SK-N-SH treated with all-trans-retinoic acid at 6 μM for 48 hours (cell line): ENCODE measurements around the gene CHST11.
A peak's percentile ranks its signal among the peaks of the same experiment; 100 is the strongest.

Experiments
- ATAC-seq: fragments of 200-7000 bp; cut with Tn5 transposase; 3 replicates; pipeline ENCODE4 v1.9.1; 2020; ENCODE audit warnings: mild to moderate bottlenecking, moderate library complexity
- ARNTL ChIP-seq: fragments of 450-650 bp; formaldehyde crosslinking; IDR thresholded peaks from 2 replicates; pipeline ENCODE4 v1.5.0; 2020; ENCODE audit warnings: low read depth, mild to moderate bottlenecking, moderate library complexity, borderline replicate concordance
- BACH2 ChIP-seq: fragments of 250-450 bp; sonication (Bioruptor Pico); IDR thresholded peaks from 2 replicates; pipeline ENCODE4 v1.9.0; 2021; ENCODE audit warnings: mild to moderate bottlenecking, borderline replicate concordance
- CREB5 ChIP-seq: fragments of 250-450 bp; sonication (Bioruptor Pico); IDR thresholded peaks from 2 replicates; pipeline ENCODE4 v1.5.1; 2020; ENCODE audit warnings: low read depth, mild to moderate bottlenecking, moderate library complexity
- CSDC2 ChIP-seq: fragments of 250-450 bp; sonication (Bioruptor Pico); IDR thresholded peaks from 2 replicates; pipeline ENCODE4 v1.5.0; 2020; ENCODE audit warnings: mild to moderate bottlenecking, moderate library complexity
- ESRRG ChIP-seq: fragments of 250-450 bp; sonication (Bioruptor Pico); IDR thresholded peaks from 2 replicates; pipeline ENCODE4 v1.6.1; 2021; ENCODE audit warnings: mild to moderate bottlenecking
- GLIS3 ChIP-seq: fragments of 250-450 bp; sonication (Bioruptor Pico); IDR thresholded peaks from 2 replicates; pipeline ENCODE4 v1.5.0; 2020; ENCODE audit warnings: mild to moderate bottlenecking, moderate library complexity
- ISL1 ChIP-seq: fragments of 250-450 bp; sonication (Bioruptor Pico); IDR thresholded peaks from 2 replicates; pipeline ENCODE4 v2.1.2; 2022; ENCODE audit warnings: mild to moderate bottlenecking, moderate library complexity
- OSR1 ChIP-seq: fragments of 250-450 bp; sonication (Bioruptor Pico); IDR thresholded peaks from 2 replicates; pipeline ENCODE4 v1.8.0; 2022; ENCODE audit warnings: moderate library complexity, mild to moderate bottlenecking, inconsistent platforms
- RARB ChIP-seq: fragments of 250-450 bp; sonication (Bioruptor Pico); IDR thresholded peaks from 2 replicates; pipeline ENCODE4 v1.8.0; 2021; ENCODE audit warnings: mild to moderate bottlenecking, moderate library complexity
- SNAI2 ChIP-seq: fragments of 250-450 bp; sonication (Bioruptor Pico); IDR thresholded peaks from 2 replicates; pipeline ENCODE4 v1.5.0; 2020; ENCODE audit warnings: mild to moderate bottlenecking, moderate library complexity
- TCF4 ChIP-seq: fragments of 250-450 bp; sonication (Bioruptor Pico); IDR thresholded peaks from 2 replicates; pipeline ENCODE4 v1.8.0; 2021; ENCODE audit warnings: mild to moderate bottlenecking, moderate library complexity, borderline replicate concordance
- TOX ChIP-seq: fragments of 250-450 bp; sonication (Bioruptor Pico); IDR thresholded peaks from 2 replicates; pipeline ENCODE4 v1.8.0; 2021; ENCODE audit warnings: mild to moderate bottlenecking, moderate library complexity, borderline replicate concordance
- ZC3H10 ChIP-seq: fragments of 250-450 bp; sonication (Bioruptor Pico); IDR thresholded peaks from 2 replicates; pipeline ENCODE4 v1.5.1; 2021; ENCODE audit warnings: mild to moderate bottlenecking, moderate library complexity
- ZFP3 ChIP-seq: fragments of 250-450 bp; sonication (Bioruptor Pico); IDR thresholded peaks from 2 replicates; pipeline ENCODE4 v1.5.0; 2020; ENCODE audit warnings: mild to moderate bottlenecking, moderate library complexity
- ZFP30 ChIP-seq: fragments of 450-650 bp; formaldehyde crosslinking; IDR thresholded peaks from 2 replicates; pipeline ENCODE4 v1.5.0; 2022; ENCODE audit warnings: mild to moderate bottlenecking, moderate library complexity
- ZNF565 ChIP-seq: fragments of 450-650 bp; formaldehyde crosslinking; conservative IDR thresholded peaks from 2 replicates; pipeline ENCODE4 v1.5.0; 2020; ENCODE audit warnings: low read depth, mild to moderate bottlenecking, moderate library complexity
- ZNF70 ChIP-seq: fragments of 450-650 bp; formaldehyde crosslinking; IDR thresholded peaks from 2 replicates; pipeline ENCODE4 v1.5.0; 2020; ENCODE audit warnings: mild to moderate bottlenecking, moderate library complexity
- ZNF8 ChIP-seq: fragments of 450-650 bp; formaldehyde crosslinking; IDR thresholded peaks from 2 replicates; pipeline ENCODE4 v1.5.0; 2020; ENCODE audit warnings: mild to moderate bottlenecking, moderate library complexity
- TF ChIP-seq, protein P1 (sequence below): fragments of 250-450 bp; sonication (Bioruptor Pico); IDR thresholded peaks from 2 replicates; pipeline ENCODE4 v1.5.0; 2020; ENCODE audit warnings: mild to moderate bottlenecking, moderate library complexity
- TF ChIP-seq, protein P2 (sequence below): fragments of 250-450 bp; sonication (Bioruptor Pico); IDR thresholded peaks from 2 replicates; pipeline ENCODE4 v1.8.0; 2020; ENCODE audit warnings: mild to moderate bottlenecking, moderate library complexity, borderline replicate concordance
- TF ChIP-seq, protein P3 (sequence below): fragments of 250-450 bp; sonication (Bioruptor Pico); IDR thresholded peaks from 2 replicates; pipeline ENCODE4 v1.8.0; 2021; ENCODE audit warnings: low read depth, mild to moderate bottlenecking, moderate library complexity, borderline replicate concordance

CHST11 gene

GRCh38 chr12:104501660-104502059 lies 44.9 kb downstream of the CHST11 start (continued):
- TF ChIP-seq, protein P1, sequence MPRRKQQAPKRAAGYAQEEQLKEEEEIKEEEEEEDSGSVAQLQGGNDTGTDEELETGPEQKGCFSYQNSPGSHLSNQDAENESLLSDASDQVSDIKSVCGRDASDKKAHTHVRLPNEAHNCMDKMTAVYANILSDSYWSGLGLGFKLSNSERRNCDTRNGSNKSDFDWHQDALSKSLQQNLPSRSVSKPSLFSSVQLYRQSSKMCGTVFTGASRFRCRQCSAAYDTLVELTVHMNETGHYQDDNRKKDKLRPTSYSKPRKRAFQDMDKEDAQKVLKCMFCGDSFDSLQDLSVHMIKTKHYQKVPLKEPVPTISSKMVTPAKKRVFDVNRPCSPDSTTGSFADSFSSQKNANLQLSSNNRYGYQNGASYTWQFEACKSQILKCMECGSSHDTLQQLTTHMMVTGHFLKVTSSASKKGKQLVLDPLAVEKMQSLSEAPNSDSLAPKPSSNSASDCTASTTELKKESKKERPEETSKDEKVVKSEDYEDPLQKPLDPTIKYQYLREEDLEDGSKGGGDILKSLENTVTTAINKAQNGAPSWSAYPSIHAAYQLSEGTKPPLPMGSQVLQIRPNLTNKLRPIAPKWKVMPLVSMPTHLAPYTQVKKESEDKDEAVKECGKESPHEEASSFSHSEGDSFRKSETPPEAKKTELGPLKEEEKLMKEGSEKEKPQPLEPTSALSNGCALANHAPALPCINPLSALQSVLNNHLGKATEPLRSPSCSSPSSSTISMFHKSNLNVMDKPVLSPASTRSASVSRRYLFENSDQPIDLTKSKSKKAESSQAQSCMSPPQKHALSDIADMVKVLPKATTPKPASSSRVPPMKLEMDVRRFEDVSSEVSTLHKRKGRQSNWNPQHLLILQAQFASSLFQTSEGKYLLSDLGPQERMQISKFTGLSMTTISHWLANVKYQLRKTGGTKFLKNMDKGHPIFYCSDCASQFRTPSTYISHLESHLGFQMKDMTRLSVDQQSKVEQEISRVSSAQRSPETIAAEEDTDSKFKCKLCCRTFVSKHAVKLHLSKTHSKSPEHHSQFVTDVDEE (CRISPR knock-in tag), result no peak
- no peak for TF ChIP-seq OSR1 (CRISPR knock-in tag)
- TF ChIP-seq ZFP30 (CRISPR knock-in tag), result no peak
- no peak for TF ChIP-seq ZNF8 (CRISPR knock-in tag)
- no peak for TF ChIP-seq BACH2 (CRISPR knock-in tag)
- TF ChIP-seq ISL1 (CRISPR knock-in tag), result no peak

- ATAC-seq, result peak; percentile 71
- TF ChIP-seq CSDC2 (CRISPR knock-in tag) (no peak), BACH2 (CRISPR knock-in tag) (no peak), CREB5 (no peak), TCF4 (no peak)
These were observed 45.5 kb downstream of the CHST11 start for GRCh38 chr12:104502217-104502616.

DNA sequence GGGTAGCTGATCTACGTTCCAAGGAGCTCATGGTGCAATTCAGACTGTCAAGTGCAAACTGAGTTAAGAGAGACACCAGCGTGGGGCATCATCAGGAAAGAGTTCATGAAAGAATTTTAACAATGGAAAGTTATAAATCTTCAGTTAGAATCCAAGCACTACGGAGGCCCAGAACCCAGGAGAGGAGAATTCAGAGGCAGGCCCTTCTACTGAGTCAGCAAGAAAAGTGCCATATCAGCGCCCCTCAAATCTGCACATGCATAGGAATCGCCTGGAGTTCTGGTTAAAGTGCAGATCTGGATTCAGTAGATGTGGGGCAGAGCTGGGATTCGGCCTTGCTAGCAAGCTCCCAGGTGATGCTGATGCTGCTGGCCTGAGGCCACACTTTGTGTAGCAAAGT lies 45.9 kb downstream of the CHST11 start:
- no peak for TF ChIP-seq ISL1 (CRISPR knock-in tag)
- TF ChIP-seq CSDC2 (CRISPR knock-in tag), result no peak
- no peak for TF ChIP-seq RARB (CRISPR knock-in tag)
- TF ChIP-seq, protein P2, sequence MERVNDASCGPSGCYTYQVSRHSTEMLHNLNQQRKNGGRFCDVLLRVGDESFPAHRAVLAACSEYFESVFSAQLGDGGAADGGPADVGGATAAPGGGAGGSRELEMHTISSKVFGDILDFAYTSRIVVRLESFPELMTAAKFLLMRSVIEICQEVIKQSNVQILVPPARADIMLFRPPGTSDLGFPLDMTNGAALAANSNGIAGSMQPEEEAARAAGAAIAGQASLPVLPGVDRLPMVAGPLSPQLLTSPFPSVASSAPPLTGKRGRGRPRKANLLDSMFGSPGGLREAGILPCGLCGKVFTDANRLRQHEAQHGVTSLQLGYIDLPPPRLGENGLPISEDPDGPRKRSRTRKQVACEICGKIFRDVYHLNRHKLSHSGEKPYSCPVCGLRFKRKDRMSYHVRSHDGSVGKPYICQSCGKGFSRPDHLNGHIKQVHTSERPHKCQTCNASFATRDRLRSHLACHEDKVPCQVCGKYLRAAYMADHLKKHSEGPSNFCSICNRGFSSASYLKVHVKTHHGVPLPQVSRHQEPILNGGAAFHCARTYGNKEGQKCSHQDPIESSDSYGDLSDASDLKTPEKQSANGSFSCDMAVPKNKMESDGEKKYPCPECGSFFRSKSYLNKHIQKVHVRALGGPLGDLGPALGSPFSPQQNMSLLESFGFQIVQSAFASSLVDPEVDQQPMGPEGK (CRISPR knock-in tag), result no peak
- TF ChIP-seq CREB5, result no peak
- no peak for TF ChIP-seq ZC3H10 (CRISPR knock-in tag)
- TF ChIP-seq, protein P3, sequence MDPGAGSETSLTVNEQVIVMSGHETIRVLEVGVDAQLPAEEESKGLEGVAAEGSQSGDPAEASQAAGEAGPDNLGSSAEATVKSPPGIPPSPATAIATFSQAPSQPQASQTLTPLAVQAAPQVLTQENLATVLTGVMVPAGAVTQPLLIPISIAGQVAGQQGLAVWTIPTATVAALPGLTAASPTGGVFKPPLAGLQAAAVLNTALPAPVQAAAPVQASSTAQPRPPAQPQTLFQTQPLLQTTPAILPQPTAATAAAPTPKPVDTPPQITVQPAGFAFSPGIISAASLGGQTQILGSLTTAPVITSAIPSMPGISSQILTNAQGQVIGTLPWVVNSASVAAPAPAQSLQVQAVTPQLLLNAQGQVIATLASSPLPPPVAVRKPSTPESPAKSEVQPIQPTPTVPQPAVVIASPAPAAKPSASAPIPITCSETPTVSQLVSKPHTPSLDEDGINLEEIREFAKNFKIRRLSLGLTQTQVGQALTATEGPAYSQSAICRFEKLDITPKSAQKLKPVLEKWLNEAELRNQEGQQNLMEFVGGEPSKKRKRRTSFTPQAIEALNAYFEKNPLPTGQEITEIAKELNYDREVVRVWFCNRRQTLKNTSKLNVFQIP (CRISPR knock-in tag), result no peak
- no peak for TF ChIP-seq ZFP3 (CRISPR knock-in tag)
- no peak for TF ChIP-seq ZNF8 (CRISPR knock-in tag)
- TF ChIP-seq, protein P1 (CRISPR knock-in tag), result no peak
- TF ChIP-seq TOX (CRISPR knock-in tag), result no peak
- TF ChIP-seq ZNF70, result no peak
- no peak for TF ChIP-seq ZNF565 (CRISPR knock-in tag)
- TF ChIP-seq BACH2 (CRISPR knock-in tag), result no peak
- TF ChIP-seq ARNTL (CRISPR knock-in tag), result no peak
- TF ChIP-seq ESRRG (CRISPR knock-in tag), result no peak
- TF ChIP-seq GLIS3 (CRISPR knock-in tag), result no peak
- no peak for TF ChIP-seq SNAI2 (CRISPR knock-in tag)
- TF ChIP-seq, all 23 proteins: peak for 0

More for the DNA sequence above, 45.9 kb downstream of the CHST11 start:
- ATAC-seq, result peak; percentile 31; the same call in 2 of the 3 replicates
